Trophoblast cell (in vitro differentiated cells and primary cell): ENCODE results near the gene CCDC141.

Experiments used
- DNase-seq, 2 donors: peaks; one replicate each; pipeline ENCODE4 v3.0.0-alpha.2; 2016
- H2AFZ ChIP-seq: 2 replicates; pipeline ENCODE4 v1.6.1; 2013; ENCODE audit warnings: low read length, moderate library complexity, mild to moderate bottlenecking; ENCODE audit not compliant: insufficient read depth, poor library complexity
- H2AK5ac ChIP-seq: 2 replicates; pipeline ENCODE4 v1.6.1; 2013; ENCODE audit warnings: mild to moderate bottlenecking, low read length
- H2BK120ac ChIP-seq: 2 replicates; pipeline ENCODE4 v1.6.1; 2013; ENCODE audit warnings: low read length, mild to moderate bottlenecking, moderate library complexity; ENCODE audit not compliant: insufficient read depth, poor library complexity
- H2BK12ac ChIP-seq: 2 replicates; pipeline ENCODE4 v1.6.1; 2013; ENCODE audit warnings: mild to moderate bottlenecking, low read length, moderate library complexity
- H2BK5ac ChIP-seq: 2 replicates; pipeline ENCODE4 v1.6.1; 2013; ENCODE audit warnings: low read length, low read depth, moderate library complexity, mild to moderate bottlenecking; ENCODE audit not compliant: poor library complexity
- H3K14ac ChIP-seq: 2 replicates; pipeline ENCODE4 v1.6.1; 2013; ENCODE audit warnings: mild to moderate bottlenecking, low read length
- H3K18ac ChIP-seq: 2 replicates; pipeline ENCODE4 v1.6.1; 2013; ENCODE audit warnings: mild to moderate bottlenecking, low read length
- H3K23ac ChIP-seq: 2 replicates; pipeline ENCODE4 v1.6.1; 2013; ENCODE audit warnings: low read length
- H3K27ac ChIP-seq: 2 replicates; pipeline ENCODE4 v1.5.1; 2013; ENCODE audit warnings: low read depth, mild to moderate bottlenecking, inconsistent platforms, low read length, moderate library complexity
- H3K27me3 ChIP-seq: 2 replicates; pipeline ENCODE4 v1.6.1; 2013; ENCODE audit warnings: inconsistent platforms, mild to moderate bottlenecking, low read length, moderate library complexity; ENCODE audit not compliant: insufficient read depth
- H3K36me3 ChIP-seq, 2 experiments: 1 replicate in 1 of 2; 2 replicates in 1 of 2; pipeline ENCODE4 v1.6.1; 2013; ENCODE audit warnings: low read length in 2 of 2, mild to moderate bottlenecking in 2 of 2, moderate library complexity in 1 of 2; ENCODE audit not compliant: insufficient read depth in 2 of 2, control insufficient read depth in 1 of 2
- H3K4ac ChIP-seq: 2 replicates; pipeline ENCODE4 v1.6.1; 2013; ENCODE audit warnings: low read depth, mild to moderate bottlenecking, low read length, moderate library complexity
- H3K4me1 ChIP-seq, 2 experiments: 1 replicate in 1 of 2; 2 replicates in 1 of 2; pipeline ENCODE4 v1.6.1; 2013; ENCODE audit warnings: low read length in 2 of 2, mild to moderate bottlenecking in 2 of 2, moderate library complexity in 1 of 2; ENCODE audit not compliant: insufficient read depth in 2 of 2, control insufficient read depth in 1 of 2
- H3K4me2 ChIP-seq: 2 replicates; pipeline ENCODE4 v1.6.1; 2013; ENCODE audit warnings: inconsistent platforms, mild to moderate bottlenecking, low read length, moderate library complexity
- H3K4me3 ChIP-seq: 2 replicates; pipeline ENCODE4 v1.5.1; 2013; ENCODE audit warnings: mild to moderate bottlenecking, low read depth, low read length, inconsistent platforms
- H3K79me1 ChIP-seq: one replicate; pipeline ENCODE4 v1.6.1; 2013; ENCODE audit warnings: low read length
- H3K79me2 ChIP-seq: 2 replicates; pipeline ENCODE4 v1.6.1; 2013; ENCODE audit warnings: low read length, mild to moderate bottlenecking; ENCODE audit not compliant: control insufficient read depth, insufficient read depth, poor library complexity
- H3K9ac ChIP-seq: 2 replicates; pipeline ENCODE4 v1.6.1; 2013; ENCODE audit warnings: mild to moderate bottlenecking, low read length
- H3K9me3 ChIP-seq: 2 replicates; pipeline ENCODE4 v1.6.1; 2013; ENCODE audit warnings: low read depth, mild to moderate bottlenecking, control low read depth, inconsistent platforms, low read length; ENCODE audit not compliant: insufficient read depth
- H4K12ac ChIP-seq: 2 replicates; pipeline ENCODE4 v1.6.1; 2013; ENCODE audit warnings: low read depth, mild to moderate bottlenecking, low read length, moderate library complexity
- H4K8ac ChIP-seq: 2 replicates; pipeline ENCODE4 v1.6.1; 2013; ENCODE audit warnings: low read depth, mild to moderate bottlenecking, low read length, moderate library complexity
- H4K91ac ChIP-seq: one replicate; pipeline ENCODE4 v1.6.1; 2013; ENCODE audit warnings: low read depth, mild to moderate bottlenecking, low read length, moderate library complexity
- WGBS: extraction: QIAGEN DNeasy Blood & Tissue Kit; methylation state at CpG from one replicate; pipeline ENCODE4 v1.1.7; 2013; ENCODE audit warnings: missing lambda C conversion rate; ENCODE audit not compliant: insufficient read length, insufficient coverage; ENCODE audit errors: extremely low coverage; 5-methylcytosine and 5-hydroxymethylcytosine counted together

Gene CCDC141

DNA sequence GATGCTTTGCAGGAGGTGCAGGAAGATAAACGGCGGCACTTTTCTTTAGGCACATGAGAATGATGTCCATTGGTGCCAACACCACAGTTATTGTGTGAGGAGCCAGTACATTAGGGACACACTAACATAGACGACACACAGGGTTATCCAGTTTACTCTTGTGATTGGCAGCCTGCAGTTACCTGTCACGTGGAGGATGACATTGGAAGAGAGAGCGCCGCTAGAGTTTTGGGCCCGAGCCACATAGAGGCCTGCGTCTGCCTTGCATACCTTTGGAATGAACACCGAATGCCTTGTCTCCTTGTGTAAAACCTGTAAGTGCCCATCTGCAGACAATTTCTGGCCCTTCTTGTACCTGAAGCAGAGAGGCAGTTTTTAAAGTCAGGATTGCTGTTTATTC lies 215.9 kb downstream of the CCDC141 start:
- H3K4me1 ChIP-seq = peaks cover 0 to 5% of the 10 kb centered on the region in 2 experiments
- no peaks in the 10 kb centered on the region for H3K79me1 ChIP-seq
- no peak overlapping the region for H3K27ac ChIP-seq
- H3K4me2 ChIP-seq = no peak overlapping the region
- H4K91ac ChIP-seq = no peak overlapping the region
- H4K12ac ChIP-seq = no peak overlapping the region
- H3K9me3 ChIP-seq = peaks cover 3% of the 10 kb centered on the region
- H3K9ac ChIP-seq = no peak overlapping the region
- no peak overlapping the region for H3K4ac ChIP-seq
- no peak overlapping the region for H2BK12ac ChIP-seq
- H2BK5ac ChIP-seq = no peak overlapping the region
- no peak overlapping the region for H4K8ac ChIP-seq
- no CpG with 5 or more reads among the region's 9 CpGs for WGBS
- H3K14ac ChIP-seq = no peak overlapping the region
- no peaks in the 10 kb centered on the region for H3K27me3 ChIP-seq
- no peaks in the 10 kb centered on the region for H3K79me2 ChIP-seq
- no peaks in the 10 kb centered on the region for H3K36me3 ChIP-seq
- H2AFZ ChIP-seq = no peak overlapping the region
- no peak overlapping the region for H3K18ac ChIP-seq
- H2AK5ac ChIP-seq = no peak overlapping the region
- no peak for DNase-seq
- H3K23ac ChIP-seq = no peak overlapping the region
- no peak overlapping the region for H3K4me3 ChIP-seq
- H2BK120ac ChIP-seq = no peak overlapping the region

DNA sequence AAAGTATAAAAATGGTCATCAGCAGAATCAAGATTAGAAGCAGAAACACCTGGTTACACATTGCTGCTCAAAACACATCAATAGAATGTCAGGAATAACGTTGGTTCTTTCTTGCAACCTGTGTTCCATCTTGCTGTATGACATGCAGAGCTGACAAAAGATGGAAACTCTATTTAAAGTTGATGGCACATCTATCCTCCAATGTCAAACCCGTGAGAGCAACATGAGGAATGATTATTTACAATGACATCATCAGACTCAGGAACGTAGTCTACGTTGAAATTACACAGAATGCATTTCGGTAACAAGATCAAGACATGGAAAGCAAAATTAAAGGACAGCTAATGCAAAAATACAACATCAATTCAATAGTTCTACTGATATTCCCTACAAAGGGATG lies 216.6 kb downstream of the CCDC141 start:
- Histone ChIP-seq H3K36me3 (no peaks in the 10 kb centered on the region), H4K91ac (no peak overlapping the region), H3K4me1 (peaks cover 0 to 5% of the 10 kb centered on the region in 2 experiments), H3K9ac (no peak overlapping the region), H3K27me3 (no peaks in the 10 kb centered on the region), H2AFZ (no peak overlapping the region), H2BK5ac (no peak overlapping the region), H3K9me3 (peaks cover 3% of the 10 kb centered on the region), H3K4ac (no peak overlapping the region), H3K23ac (no peak overlapping the region), H4K8ac (no peak overlapping the region), H3K79me1 (no peaks in the 10 kb centered on the region), H3K4me2 (no peak overlapping the region), H3K18ac (no peak overlapping the region), H2BK12ac (no peak overlapping the region), H3K4me3 (no peak overlapping the region), H3K27ac (no peak overlapping the region), H4K12ac (no peak overlapping the region), H3K14ac (no peak overlapping the region), H2AK5ac (no peak overlapping the region), H2BK120ac (no peak overlapping the region), H3K79me2 (no peaks in the 10 kb centered on the region)
- no peak for DNase-seq
- WGBS = no CpG with 5 or more reads among the region's 5 CpGs

- Histone ChIP-seq H3K79me2 (no peaks in the 10 kb centered on the region), H3K4me3 (no peak overlapping the region), H3K4ac (no peak overlapping the region), H2BK120ac (no peak overlapping the region), H3K4me1 (no peaks in the 10 kb centered on the region), H2AK5ac (no peak overlapping the region), H2BK12ac (no peak overlapping the region), H3K79me1 (no peaks in the 10 kb centered on the region), H3K4me2 (no peak overlapping the region), H3K27ac (no peak overlapping the region), H3K14ac (no peak overlapping the region), H4K8ac (no peak overlapping the region), H3K27me3 (no peaks in the 10 kb centered on the region), H4K91ac (no peak overlapping the region), H3K9me3 (no peaks in the 10 kb centered on the region), H3K18ac (no peak overlapping the region), H3K23ac (no peak overlapping the region), H2BK5ac (no peak overlapping the region), H2AFZ (no peak overlapping the region), H3K36me3 (no peaks in the 10 kb centered on the region), H3K9ac (no peak overlapping the region), H4K12ac (no peak overlapping the region)
- no CpG with 5 or more reads among the region's 2 CpGs for WGBS
- no peak for DNase-seq
These were observed 219.5 kb downstream of the CCDC141 start for GRCh38 chr2:178830451-178830850.

- no peaks in the 10 kb centered on the region for H3K79me2 ChIP-seq
- H2AFZ ChIP-seq = no peak overlapping the region
- no peaks in the 10 kb centered on the region for H3K4me1 ChIP-seq
- no peaks in the 10 kb centered on the region for H3K36me3 ChIP-seq
- no peaks in the 10 kb centered on the region for H3K9me3 ChIP-seq
- no peak overlapping the region for H4K8ac ChIP-seq
- H2BK12ac ChIP-seq = no peak overlapping the region
- no peak for DNase-seq
- H3K27ac ChIP-seq = no peak overlapping the region
- H2AK5ac ChIP-seq = no peak overlapping the region
- H2BK5ac ChIP-seq = no peak overlapping the region
- H2BK120ac ChIP-seq = no peak overlapping the region
- no peak overlapping the region for H3K18ac ChIP-seq
- no CpG with 5 or more reads among the region's 3 CpGs for WGBS
- no peak overlapping the region for H3K9ac ChIP-seq
- no peak overlapping the region for H3K4me2 ChIP-seq
- no peak overlapping the region for H3K14ac ChIP-seq
- no peak overlapping the region for H3K4me3 ChIP-seq
- no peak overlapping the region for H3K23ac ChIP-seq
- H3K27me3 ChIP-seq = no peaks in the 10 kb centered on the region
- H4K12ac ChIP-seq = no peak overlapping the region
- H3K79me1 ChIP-seq = no peaks in the 10 kb centered on the region
- no peak overlapping the region for H4K91ac ChIP-seq
- no peak overlapping the region for H3K4ac ChIP-seq
These were observed 220.0 kb downstream of the CCDC141 start for GRCh38 chr2:178829981-178830380.
